ENCODE measurements around the gene EHD4.

The EHD4 gene

GRCh38 chr15:41899854-41900442, 72.4 kb downstream of the EHD4 start:
- Mint-ChIP-seq H3K4me1 (peaks cover 56% of the 10 kb centered on the region), H3K27ac (no peak overlapping the region), H3K4me3 (no peak overlapping the region), H3K27me3 (ENCODE audit: low read depth, poor library complexity) (no peaks in the 10 kb centered on the region), H3K9me3 (no peaks in the 10 kb centered on the region), H3K36me3 (ENCODE audit: low read depth) (peaks cover 11% of the 10 kb centered on the region)
- TF ChIP-seq CTCF (IDR thresholded peaks at IDR 0.05): no peak
- no peak for DNase-seq

- no peak for TF ChIP-seq CTCF (IDR thresholded peaks at IDR 0.05)
- H3K9me3 Mint-ChIP-seq: no peaks in the 10 kb centered on the region
- H3K4me1 Mint-ChIP-seq: peaks cover 46% of the 10 kb centered on the region
- peaks cover 11% of the 10 kb centered on the region for H3K36me3 Mint-ChIP-seq (ENCODE audit: low read depth)
- H3K27ac Mint-ChIP-seq: peak overlapping the region; percentile 73
- no peak for DNase-seq
- peak overlapping the region; percentile 3 for H3K4me3 Mint-ChIP-seq
- H3K27me3 Mint-ChIP-seq (ENCODE audit: low read depth, poor library complexity): peaks cover under 1% of the 10 kb centered on the region
Measured at GRCh38 chr15:41897363-41897799, 75.0 kb downstream of the EHD4 start.

- DNase-seq: no peak
- Mint-ChIP-seq H3K27me3 (ENCODE audit: low read depth, poor library complexity) (peaks cover 6% of the 10 kb centered on the region), H3K27ac (peak overlapping the region; percentile 32)
Measured at GRCh38 chr15:41896566-41896965, 75.8 kb downstream of the EHD4 start.

GRCh38 chr15:41895957-41896356, 76.4 kb downstream of the EHD4 start:
- peaks cover 40% of the 10 kb centered on the region for H3K4me1 Mint-ChIP-seq
- no peak overlapping the region for H3K4me3 Mint-ChIP-seq
- H3K27me3 Mint-ChIP-seq (ENCODE audit: low read depth, poor library complexity): peaks cover 12% of the 10 kb centered on the region
- H3K27ac Mint-ChIP-seq: no peak overlapping the region
- H3K36me3 Mint-ChIP-seq (ENCODE audit: low read depth): peaks cover 4% of the 10 kb centered on the region
- TF ChIP-seq CTCF (IDR thresholded peaks at IDR 0.05): no peak
- no peak for DNase-seq
- H3K9me3 Mint-ChIP-seq: no peaks in the 10 kb centered on the region

More at GRCh38 chr15:41896566-41896965, 75.8 kb downstream of the EHD4 start:
- peaks cover 46% of the 10 kb centered on the region for H3K4me1 Mint-ChIP-seq
- no peak for TF ChIP-seq CTCF (IDR thresholded peaks at IDR 0.05)
- H3K4me3 Mint-ChIP-seq: no peak overlapping the region
- H3K9me3 Mint-ChIP-seq: no peaks in the 10 kb centered on the region
- H3K36me3 Mint-ChIP-seq (ENCODE audit: low read depth): peaks cover 10% of the 10 kb centered on the region

- peaks cover 37% of the 10 kb centered on the region for H3K4me1 Mint-ChIP-seq
- H3K4me3 Mint-ChIP-seq: no peak overlapping the region
- peak overlapping the region; percentile 24 for H3K27ac Mint-ChIP-seq
- H3K36me3 Mint-ChIP-seq (ENCODE audit: low read depth): no peaks in the 10 kb centered on the region
- no peaks in the 10 kb centered on the region for H3K9me3 Mint-ChIP-seq
- no peak for TF ChIP-seq CTCF (IDR thresholded peaks at IDR 0.05)
- peaks cover 14% of the 10 kb centered on the region for H3K27me3 Mint-ChIP-seq (ENCODE audit: low read depth, poor library complexity)
- no peak for DNase-seq
Measured at GRCh38 chr15:41895491-41895890, 76.9 kb downstream of the EHD4 start.

GRCh38 chr15:41894791-41895463, 77.4 kb downstream of the EHD4 start:
- Mint-ChIP-seq H3K9me3 (no peaks in the 10 kb centered on the region), H3K4me3 (no peak overlapping the region), H3K27me3 (ENCODE audit: low read depth, poor library complexity) (peaks cover 14% of the 10 kb centered on the region), H3K4me1 (peaks cover 37% of the 10 kb centered on the region), H3K27ac (peak overlapping the region; percentile 24), H3K36me3 (ENCODE audit: low read depth) (no peaks in the 10 kb centered on the region)
- no peak for DNase-seq
- TF ChIP-seq CTCF (IDR thresholded peaks at IDR 0.05): no peak
